Ovary (tissue), 9 donors: ENCODE data around the gene KRT80. TPM values are rescaled to one million over a fixed set of nuclear protein-coding genes. Genes with fewer than 3 reads are reported as not detected.

Source experiments
- DNase-seq, 5 donors: peaks; one replicate each; pipeline ENCODE4 v3.0.0-alpha.2; 2019 to 2020
- H3K27ac ChIP-seq, 2 donors: fragments of 200-600 bp; one replicate each; pipeline versions ENCODE4 v1.5.1 to v1.8.0; 2019 to 2022
- H3K27me3 ChIP-seq: fragments of 200-600 bp; one replicate; pipeline ENCODE4 v1.8.0; 2022
- H3K36me3 ChIP-seq: fragments of 200-600 bp; sonication (generic); one replicate; pipeline ENCODE4 v1.5.1; 2019
- H3K4me1 ChIP-seq: one replicate; pipeline ENCODE4 v1.8.1; 2013; ENCODE audit warnings: mild to moderate bottlenecking, moderate library complexity; ENCODE audit not compliant: insufficient read depth
- H3K4me3 ChIP-seq: fragments of 200-600 bp; sonication (generic); one replicate; pipeline ENCODE4 v1.5.1; 2017
- H3K9me3 ChIP-seq, 2 donors: fragments of 200-600 bp in 1 of 2; sonication (generic) in 1 of 2; one replicate each; pipeline versions ENCODE4 v1.5.1 to v1.8.1; 2013 to 2019; ENCODE audit warnings: mild to moderate bottlenecking in 1 of 2, moderate library complexity in 1 of 2
- EP300 ChIP-seq: sonication (generic); formaldehyde crosslinking; IDR thresholded peaks from one replicate; pipeline ENCODE4 v1.6.1; 2017; ENCODE audit warnings: antibody characterized with exemption
- POLR2A ChIP-seq: fragments of 450-650 bp; IDR thresholded peaks from one replicate; pipeline ENCODE4 v1.6.1; 2017; ENCODE audit warnings: antibody characterized with exemption, mild to moderate bottlenecking, moderate library complexity
- WGBS, 3 donors: extraction: QIAGEN DNeasy Blood & Tissue Kit in 1 of 3; methylation state at CpG; one replicate each; pipeline versions ENCODE4 v1.1.5 to v1.1.7; 2013 to 2017; 5-methylcytosine and 5-hydroxymethylcytosine counted together
- intact Hi-C, 4 donors: fragments of 100-400 bp; cut with DNase I; formaldehyde crosslinking; loops; one replicate each; pipeline versions ENCODE4 v1.11.0 to v1.15.1; 2022 to 2023
- polyA plus RNA-seq, 2 donors: library from polyadenylated mRNA; stranded (reverse); fragments of 200-250 nt in 1 of 2; fragments of 350-450 nt in 1 of 2; fragmentation: Illumina TruSeq in 1 of 2; extraction: RNeasy Lipid Tissue Mini Kit (QIAGEN cat#74804) in 1 of 2; gene quantifications; one replicate each; pipeline ENCODE4 v1.2.3, GENCODE V29; 2013 to 2014
- total RNA-seq, 7 donors: library from RNA; depleted of rRNA in 2 of 7; stranded (reverse); fragments of >200 nt in 2 of 7; fragmentation: NEBNext Ultra II Directional in 3 of 7; extraction: Animal tissue kit (Norgen Biotek cat#: 25700) in 3 of 7; gene quantifications; one replicate each; pipeline versions ENCODE4 v1.1.0 to v1.2.4, GENCODE V29; 2016 to 2023
- TF ChIP-seq, protein P1 (sequence below), 3 donors: fragments of 450-650 bp in 2 of 3; fragments of 200-600 bp in 1 of 3; IDR thresholded peaks; one replicate each; pipeline versions ENCODE4 v1.5.1 to v1.8.0; 2016 to 2022; ENCODE audit warnings: antibody characterized with exemption in 3 of 3, mild to moderate bottlenecking in 1 of 3
- donor health status: DM: no; HTN: no; CAD: no; lungs with moderate emphysema.
- donor health status: DM: no; HTN: no; CAD: no.
- donor health status: Bipolar disorder and iron deficiency.
- donor health status: DM: yes; HTN: yes; CAD: no.
- donor health status: DM: no; HTN: no; CAD: no.
- donor health status: DM: yes; HTN: yes; CAD: no.

The KRT80 gene
- total and polyA plus RNA-seq, 9 donors = 0.05 to 13.2 (median 0.99) TPM; not detected in 1

DNA sequence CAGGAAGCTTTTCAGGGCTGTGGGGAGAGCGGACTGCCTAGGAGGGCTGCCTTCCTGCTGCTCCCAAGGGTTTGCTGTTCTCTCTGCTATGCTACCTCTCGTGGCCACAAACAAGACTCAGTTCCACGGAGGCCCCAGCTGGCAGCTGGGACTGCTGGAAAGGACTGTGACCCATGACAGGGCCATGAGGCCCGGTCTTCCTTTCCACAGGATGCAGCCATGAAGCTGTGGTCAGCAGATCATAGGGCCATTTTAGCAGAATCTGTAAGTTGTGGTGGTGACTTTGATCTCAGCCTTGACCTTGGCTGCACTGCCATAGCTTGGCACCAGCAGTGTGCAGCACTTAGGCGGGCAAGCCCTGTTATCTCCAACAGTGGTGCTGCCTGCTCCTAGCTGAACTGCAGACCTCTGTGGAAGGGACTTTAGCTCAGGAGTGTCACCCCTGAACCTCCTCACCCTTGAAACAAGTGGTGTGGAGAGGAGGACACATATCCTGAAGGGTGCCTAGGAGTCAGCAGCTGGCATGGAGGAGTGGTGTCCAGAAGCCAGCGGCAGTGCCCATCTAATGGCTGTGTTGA is 12.3 kb downstream of the KRT80 start:
- no peak overlapping the region for H3K4me3 ChIP-seq
- H3K36me3 ChIP-seq = no peaks in the 10 kb centered on the region
- intact Hi-C loops = no loop called here
- peaks cover 2% of the 10 kb centered on the region for H3K4me1 ChIP-seq
- no peak for DNase-seq
- TF ChIP-seq, protein P1, sequence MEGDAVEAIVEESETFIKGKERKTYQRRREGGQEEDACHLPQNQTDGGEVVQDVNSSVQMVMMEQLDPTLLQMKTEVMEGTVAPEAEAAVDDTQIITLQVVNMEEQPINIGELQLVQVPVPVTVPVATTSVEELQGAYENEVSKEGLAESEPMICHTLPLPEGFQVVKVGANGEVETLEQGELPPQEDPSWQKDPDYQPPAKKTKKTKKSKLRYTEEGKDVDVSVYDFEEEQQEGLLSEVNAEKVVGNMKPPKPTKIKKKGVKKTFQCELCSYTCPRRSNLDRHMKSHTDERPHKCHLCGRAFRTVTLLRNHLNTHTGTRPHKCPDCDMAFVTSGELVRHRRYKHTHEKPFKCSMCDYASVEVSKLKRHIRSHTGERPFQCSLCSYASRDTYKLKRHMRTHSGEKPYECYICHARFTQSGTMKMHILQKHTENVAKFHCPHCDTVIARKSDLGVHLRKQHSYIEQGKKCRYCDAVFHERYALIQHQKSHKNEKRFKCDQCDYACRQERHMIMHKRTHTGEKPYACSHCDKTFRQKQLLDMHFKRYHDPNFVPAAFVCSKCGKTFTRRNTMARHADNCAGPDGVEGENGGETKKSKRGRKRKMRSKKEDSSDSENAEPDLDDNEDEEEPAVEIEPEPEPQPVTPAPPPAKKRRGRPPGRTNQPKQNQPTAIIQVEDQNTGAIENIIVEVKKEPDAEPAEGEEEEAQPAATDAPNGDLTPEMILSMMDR (IDR thresholded peaks at IDR 0.05) = no peak
- no peak for TF ChIP-seq EP300
- no peak for TF ChIP-seq POLR2A
- no peaks in the 10 kb centered on the region for H3K9me3 ChIP-seq
- no peaks in the 10 kb centered on the region for H3K27me3 ChIP-seq
- 85 to 95% (median 92%) methylated on average over 6 of the region's 6 CpGs for WGBS, 3 donors
- no peak overlapping the region for H3K27ac ChIP-seq

DNA sequence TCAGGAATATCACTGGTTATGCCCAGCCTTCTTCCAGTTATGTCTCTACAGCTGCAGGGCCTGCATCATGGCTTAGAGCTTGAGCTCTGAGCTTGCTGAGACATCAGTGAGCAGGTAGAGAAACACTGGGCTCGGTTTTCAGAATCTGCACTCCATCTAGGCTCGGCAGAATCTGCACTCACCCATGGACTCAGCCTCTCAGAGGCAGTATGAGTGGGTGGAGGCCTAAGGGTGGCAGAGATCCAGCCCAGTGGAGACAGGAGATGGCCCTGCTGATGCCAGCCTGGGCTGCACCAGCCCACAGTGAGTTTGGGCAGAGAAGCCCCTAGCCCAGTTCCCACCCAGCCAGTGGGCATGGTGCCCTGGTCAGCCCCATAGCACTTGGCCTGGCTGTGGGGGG is 12.8 kb downstream of the KRT80 start:
- Histone ChIP-seq H3K4me3 (no peak overlapping the region), H3K4me1 (peaks cover 2% of the 10 kb centered on the region), H3K27me3 (no peaks in the 10 kb centered on the region), H3K36me3 (no peaks in the 10 kb centered on the region), H3K9me3 (no peaks in the 10 kb centered on the region), H3K27ac (no peak overlapping the region)
- TF ChIP-seq EP300 (no peak), POLR2A (no peak)
- TF ChIP-seq, protein P1 (IDR thresholded peaks at IDR 0.05) = no peak
- no peak for DNase-seq
- intact Hi-C loops = no loop called here
- WGBS, 3 donors = 48 to 64% (median 61%) methylated on average over 2 of the region's 2 CpGs

- H3K27ac ChIP-seq = no peak overlapping the region
- no peaks in the 10 kb centered on the region for H3K36me3 ChIP-seq
- WGBS, 3 donors = 86 to 93% (median 92%) methylated on average over 7 of the region's 7 CpGs
- no peak overlapping the region for H3K4me3 ChIP-seq
- H3K27me3 ChIP-seq = no peaks in the 10 kb centered on the region
- TF ChIP-seq, protein P1 (IDR thresholded peaks at IDR 0.05) = no peak
- TF ChIP-seq EP300 = no peak
- no peak for TF ChIP-seq POLR2A
- H3K9me3 ChIP-seq = no peaks in the 10 kb centered on the region
- H3K4me1 ChIP-seq = peaks cover 2% of the 10 kb centered on the region
- intact Hi-C loops = no loop called here
- no peak for DNase-seq
Observed at GRCh38 chr12:52178443-52178842, 13.4 kb downstream of the KRT80 start.

DNA sequence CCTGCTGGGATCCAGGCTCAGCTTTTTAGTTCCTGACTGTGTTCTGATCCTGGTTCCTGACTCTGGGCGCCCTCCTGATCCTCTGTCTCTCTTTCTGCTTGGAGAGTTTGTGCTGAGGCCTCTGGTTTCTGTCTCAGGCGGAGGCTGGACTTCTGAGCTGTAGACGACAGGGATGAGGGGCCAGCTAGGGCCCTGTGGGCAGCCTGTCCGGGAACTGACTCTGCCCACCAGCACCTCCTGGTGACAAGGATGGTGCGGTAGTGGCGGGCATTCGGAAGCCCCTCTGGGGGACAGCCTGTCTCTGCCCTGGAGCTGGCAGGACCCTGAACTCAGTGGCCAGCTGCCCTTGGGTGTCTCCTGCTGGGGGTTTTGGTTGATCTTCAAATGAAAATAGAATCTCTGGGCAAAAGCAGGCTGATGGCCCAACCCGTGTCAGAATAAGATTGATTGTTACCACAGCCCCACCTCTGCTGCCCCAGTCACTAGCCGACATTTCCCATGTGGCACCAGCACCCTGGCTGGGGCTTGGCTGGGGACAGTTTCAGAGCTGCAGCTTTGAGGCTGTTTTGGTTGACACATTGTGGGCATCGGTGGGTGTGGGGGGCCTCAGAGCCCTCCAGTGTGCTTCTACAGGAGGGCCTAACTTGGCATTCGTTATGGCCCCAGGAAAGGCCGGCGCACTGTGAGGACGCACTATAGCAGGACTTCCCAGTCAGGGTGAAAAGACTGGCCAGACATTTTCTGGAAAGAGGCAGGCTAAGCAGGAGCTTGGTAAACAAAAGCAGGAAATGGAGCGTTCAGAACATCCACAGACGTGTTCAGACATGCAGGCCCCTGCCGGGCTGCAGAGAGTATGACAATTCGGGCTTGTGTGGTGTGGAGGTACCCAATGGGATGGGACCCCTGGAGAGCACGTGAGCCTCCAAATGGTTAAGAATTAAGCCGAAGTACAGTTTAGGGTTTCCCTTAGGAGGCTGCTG is 16.2 kb downstream of the KRT80 start:
- no peaks in the 10 kb centered on the region for H3K9me3 ChIP-seq
- TF ChIP-seq EP300 = no peak
- TF ChIP-seq, protein P1 (IDR thresholded peaks at IDR 0.05) = no peak
- no peak for TF ChIP-seq POLR2A
- peaks cover 7% of the 10 kb centered on the region for H3K4me1 ChIP-seq
- intact Hi-C loops = no loop called here
- no peak for DNase-seq
- no peaks in the 10 kb centered on the region for H3K36me3 ChIP-seq
- H3K27me3 ChIP-seq = no peaks in the 10 kb centered on the region
- no peak overlapping the region for H3K4me3 ChIP-seq
- H3K27ac ChIP-seq = no peak overlapping the region
- 69 to 77% (median 76%) methylated on average over 20 of the region's 20 CpGs for WGBS, 3 donors
